ENCODE data around the gene EFCAB6.

EFCAB6 gene

GRCh38 chr22:43750751-43751150, 61.4 kb downstream of the EFCAB6 start:
- Histone ChIP-seq H4K91ac (ENCODE audit: low read depth, low read length) (no peak overlapping the region), H3K4ac (ENCODE audit: low read depth, low read length) (no peak overlapping the region), H2BK120ac (ENCODE audit: insufficient read depth, low read length, poor library complexity) (no peak overlapping the region), H3K27ac (ENCODE audit: low read depth, low read length) (no peak overlapping the region), H3K18ac (ENCODE audit: low read length) (no peak overlapping the region), H3K4me3 (ENCODE audit: low read depth, low read length) (no peak overlapping the region), H3K27me3 (ENCODE audit: insufficient read depth, low read length) (no peaks in the 10 kb centered on the region), H3K36me3 (ENCODE audit: control insufficient read depth in 1 of 2, insufficient read depth in 2 of 2, low read length in 2 of 2) (no peaks in the 10 kb centered on the region), H3K4me1 (ENCODE audit: control insufficient read depth in 1 of 2, insufficient read depth in 2 of 2, low read length in 2 of 2) (no peaks in the 10 kb centered on the region), H2AFZ (ENCODE audit: insufficient read depth, low read length, poor library complexity) (no peak overlapping the region), H3K79me2 (ENCODE audit: control insufficient read depth, insufficient read depth, low read length, poor library complexity) (no peaks in the 10 kb centered on the region), H3K14ac (ENCODE audit: low read length) (no peak overlapping the region), H3K4me2 (ENCODE audit: low read length) (no peak overlapping the region), H2BK12ac (ENCODE audit: low read length) (no peak overlapping the region), H4K8ac (ENCODE audit: low read depth, low read length) (no peak overlapping the region), H3K9me3 (ENCODE audit: insufficient read depth, low read depth, low read length) (peaks cover 2% of the 10 kb centered on the region), H2AK5ac (ENCODE audit: low read length) (no peak overlapping the region), H2BK5ac (ENCODE audit: low read depth, low read length, poor library complexity) (no peak overlapping the region), H4K12ac (ENCODE audit: low read depth, low read length) (no peak overlapping the region), H3K79me1 (ENCODE audit: low read length) (no peaks in the 10 kb centered on the region), H3K9ac (ENCODE audit: low read length) (no peak overlapping the region), H3K23ac (ENCODE audit: low read length) (no peak overlapping the region)
- no peak for DNase-seq
- no CpG with 5 or more reads among the region's 3 CpGs for WGBS (ENCODE audit: extremely low coverage, insufficient coverage, insufficient read length)

- Histone ChIP-seq H3K4ac (ENCODE audit: low read depth, low read length) (no peak overlapping the region), H3K14ac (ENCODE audit: low read length) (no peak overlapping the region), H4K8ac (ENCODE audit: low read depth, low read length) (no peak overlapping the region), H4K12ac (ENCODE audit: low read depth, low read length) (no peak overlapping the region), H3K27me3 (ENCODE audit: insufficient read depth, low read length) (no peaks in the 10 kb centered on the region), H2BK5ac (ENCODE audit: low read depth, low read length, poor library complexity) (no peak overlapping the region), H3K4me3 (ENCODE audit: low read depth, low read length) (no peak overlapping the region), H3K23ac (ENCODE audit: low read length) (no peak overlapping the region), H3K79me1 (ENCODE audit: low read length) (no peaks in the 10 kb centered on the region), H3K79me2 (ENCODE audit: control insufficient read depth, insufficient read depth, low read length, poor library complexity) (no peaks in the 10 kb centered on the region), H2BK12ac (ENCODE audit: low read length) (no peak overlapping the region), H4K91ac (ENCODE audit: low read depth, low read length) (no peak overlapping the region), H3K4me1 (ENCODE audit: control insufficient read depth in 1 of 2, insufficient read depth in 2 of 2, low read length in 2 of 2) (no peaks in the 10 kb centered on the region), H3K9ac (ENCODE audit: low read length) (no peak overlapping the region), H3K36me3 (ENCODE audit: control insufficient read depth in 1 of 2, insufficient read depth in 2 of 2, low read length in 2 of 2) (no peaks in the 10 kb centered on the region), H3K4me2 (ENCODE audit: low read length) (no peak overlapping the region), H2AK5ac (ENCODE audit: low read length) (no peak overlapping the region), H3K18ac (ENCODE audit: low read length) (no peak overlapping the region), H3K27ac (ENCODE audit: low read depth, low read length) (no peak overlapping the region), H2BK120ac (ENCODE audit: insufficient read depth, low read length, poor library complexity) (no peak overlapping the region), H2AFZ (ENCODE audit: insufficient read depth, low read length, poor library complexity) (no peak overlapping the region), H3K9me3 (ENCODE audit: insufficient read depth, low read depth, low read length) (peaks cover 2% of the 10 kb centered on the region)
- WGBS (ENCODE audit: extremely low coverage, insufficient coverage, insufficient read length): no CpG with 5 or more reads among the region's 15 CpGs
- DNase-seq: no peak
These were observed 62.6 kb downstream of the EFCAB6 start for GRCh38 chr22:43749473-43749872.

- H3K4ac ChIP-seq (ENCODE audit: low read depth, low read length): no peak overlapping the region
- H2BK12ac ChIP-seq (ENCODE audit: low read length): no peak overlapping the region
- H4K91ac ChIP-seq (ENCODE audit: low read depth, low read length): no peak overlapping the region
- H3K27ac ChIP-seq (ENCODE audit: low read depth, low read length): no peak overlapping the region
- H2BK5ac ChIP-seq (ENCODE audit: low read depth, low read length, poor library complexity): no peak overlapping the region
- no peak overlapping the region for H3K9ac ChIP-seq (ENCODE audit: low read length)
- H3K4me1 ChIP-seq (ENCODE audit: control insufficient read depth in 1 of 2, insufficient read depth in 2 of 2, low read length in 2 of 2): no peaks in the 10 kb centered on the region
- H3K18ac ChIP-seq (ENCODE audit: low read length): no peak overlapping the region
- H3K79me2 ChIP-seq (ENCODE audit: control insufficient read depth, insufficient read depth, low read length, poor library complexity): no peaks in the 10 kb centered on the region
- no peak overlapping the region for H3K4me2 ChIP-seq (ENCODE audit: low read length)
- peaks cover 2% of the 10 kb centered on the region for H3K9me3 ChIP-seq (ENCODE audit: insufficient read depth, low read depth, low read length)
- no peaks in the 10 kb centered on the region for H3K27me3 ChIP-seq (ENCODE audit: insufficient read depth, low read length)
- H4K12ac ChIP-seq (ENCODE audit: low read depth, low read length): no peak overlapping the region
- no peak overlapping the region for H3K14ac ChIP-seq (ENCODE audit: low read length)
- H3K36me3 ChIP-seq (ENCODE audit: control insufficient read depth in 1 of 2, insufficient read depth in 2 of 2, low read length in 2 of 2): no peaks in the 10 kb centered on the region
- no peak for DNase-seq
- H4K8ac ChIP-seq (ENCODE audit: low read depth, low read length): no peak overlapping the region
- no peak overlapping the region for H3K4me3 ChIP-seq (ENCODE audit: low read depth, low read length)
- no CpG with 5 or more reads among the region's 6 CpGs for WGBS (ENCODE audit: extremely low coverage, insufficient coverage, insufficient read length)
- no peak overlapping the region for H3K23ac ChIP-seq (ENCODE audit: low read length)
- no peaks in the 10 kb centered on the region for H3K79me1 ChIP-seq (ENCODE audit: low read length)
- no peak overlapping the region for H2AFZ ChIP-seq (ENCODE audit: insufficient read depth, low read length, poor library complexity)
- H2AK5ac ChIP-seq (ENCODE audit: low read length): no peak overlapping the region
- no peak overlapping the region for H2BK120ac ChIP-seq (ENCODE audit: insufficient read depth, low read length, poor library complexity)
These were observed 64.2 kb downstream of the EFCAB6 start for GRCh38 chr22:43747877-43748276.

- Histone ChIP-seq H3K4ac (ENCODE audit: low read depth, low read length) (no peak overlapping the region), H3K9ac (ENCODE audit: low read length) (no peak overlapping the region), H2BK12ac (ENCODE audit: low read length) (no peak overlapping the region), H3K36me3 (ENCODE audit: control insufficient read depth in 1 of 2, insufficient read depth in 2 of 2, low read length in 2 of 2) (no peaks in the 10 kb centered on the region), H3K27ac (ENCODE audit: low read depth, low read length) (no peak overlapping the region), H3K9me3 (ENCODE audit: insufficient read depth, low read depth, low read length) (peaks cover 2% of the 10 kb centered on the region), H3K4me2 (ENCODE audit: low read length) (no peak overlapping the region), H2AK5ac (ENCODE audit: low read length) (no peak overlapping the region), H4K91ac (ENCODE audit: low read depth, low read length) (no peak overlapping the region), H3K4me3 (ENCODE audit: low read depth, low read length) (no peak overlapping the region), H2BK5ac (ENCODE audit: low read depth, low read length, poor library complexity) (no peak overlapping the region), H4K12ac (ENCODE audit: low read depth, low read length) (no peak overlapping the region), H2BK120ac (ENCODE audit: insufficient read depth, low read length, poor library complexity) (no peak overlapping the region), H2AFZ (ENCODE audit: insufficient read depth, low read length, poor library complexity) (no peak overlapping the region), H3K14ac (ENCODE audit: low read length) (no peak overlapping the region), H3K23ac (ENCODE audit: low read length) (no peak overlapping the region), H3K4me1 (ENCODE audit: control insufficient read depth in 1 of 2, insufficient read depth in 2 of 2, low read length in 2 of 2) (no peaks in the 10 kb centered on the region), H3K79me1 (ENCODE audit: low read length) (no peaks in the 10 kb centered on the region), H3K79me2 (ENCODE audit: control insufficient read depth, insufficient read depth, low read length, poor library complexity) (no peaks in the 10 kb centered on the region), H3K18ac (ENCODE audit: low read length) (no peak overlapping the region), H4K8ac (ENCODE audit: low read depth, low read length) (no peak overlapping the region), H3K27me3 (ENCODE audit: insufficient read depth, low read length) (no peaks in the 10 kb centered on the region)
- DNase-seq: no peak
- WGBS (ENCODE audit: extremely low coverage, insufficient coverage, insufficient read length): no CpG with 5 or more reads among the region's 6 CpGs
These were observed 65.0 kb downstream of the EFCAB6 start for GRCh38 chr22:43747058-43747457.
